ENCODE results near the gene MPRIP. TPM values are rescaled to one million over a fixed set of nuclear protein-coding genes. Genes with fewer than 3 reads are reported as not detected.
A peak's percentile ranks its signal among the peaks of the same experiment; 100 is the strongest.

MPRIP gene
- total RNA-seq, 1 donor from 2014 or later, result 275 TPM

DNA sequence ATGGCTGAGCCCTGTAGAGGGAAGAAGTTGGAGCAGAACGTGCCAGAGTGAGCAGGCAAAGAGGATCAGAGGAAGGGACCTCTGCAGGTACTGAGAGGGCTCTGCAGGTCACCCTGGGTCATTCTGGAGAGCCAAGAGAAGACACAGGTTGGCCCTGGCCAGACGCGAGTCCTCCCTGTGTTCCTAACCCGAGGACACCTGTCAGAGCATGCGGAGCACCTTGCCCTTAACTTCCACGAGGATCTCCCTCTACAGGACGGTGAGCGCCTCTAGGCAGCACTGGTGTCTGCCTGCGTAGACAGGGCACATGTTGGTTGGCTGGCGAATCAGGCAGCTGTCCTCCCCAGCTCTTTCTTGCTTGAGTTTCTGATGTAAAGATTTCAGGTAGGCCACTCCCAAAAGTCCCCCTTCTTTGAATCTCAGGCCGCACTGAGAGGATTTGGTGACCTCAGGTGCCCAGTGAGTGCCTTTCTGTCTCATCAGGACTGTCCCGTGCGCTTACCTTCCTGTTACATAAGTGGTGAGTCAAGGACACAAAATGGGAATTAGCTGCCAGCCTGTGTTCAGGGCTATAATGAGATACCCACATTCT, 45.3 kb downstream of the MPRIP start:
- Mint-ChIP-seq H3K27me3 (no peaks in the 10 kb centered on the region), H3K9me3 (no peaks in the 10 kb centered on the region), H3K36me3 (peaks cover 25% of the 10 kb centered on the region), H3K4me3 (no peak overlapping the region), H3K4me1 (ENCODE audit: unreplicated experiment) (peaks cover 40% of the 10 kb centered on the region), H3K27ac (peak overlapping the region; percentile 34)
- no peak for TF ChIP-seq CTCF (conservative IDR thresholded peaks at IDR 0.05)
- DNase-seq (ENCODE audit: extremely low spot score, unreplicated experiment), result no peak

DNA sequence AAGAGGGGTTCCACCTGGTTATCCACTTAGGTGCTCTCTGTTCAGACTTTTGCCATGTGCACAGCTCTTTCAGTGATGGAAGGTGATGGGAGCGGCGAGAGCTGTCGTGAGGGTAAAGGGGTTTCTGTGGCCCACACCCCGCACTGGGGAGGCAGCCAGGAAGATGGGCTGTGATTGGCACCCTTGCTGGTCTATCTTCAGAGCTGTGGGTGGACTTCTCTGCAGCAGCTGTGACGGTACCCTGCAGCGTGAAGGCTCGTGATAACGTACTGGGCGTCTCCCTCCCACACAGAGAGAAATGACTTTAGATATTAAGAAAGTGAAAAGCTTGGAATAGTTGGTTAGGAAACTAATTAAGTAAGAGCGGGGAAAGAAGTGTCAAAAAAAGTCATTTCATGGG, 45.8 kb downstream of the MPRIP start:
- peak overlapping the region; percentile 34 for H3K27ac Mint-ChIP-seq
- H3K4me3 Mint-ChIP-seq, result peak overlapping the region; percentile 61
- TF ChIP-seq CTCF (conservative IDR thresholded peaks at IDR 0.05), result no peak
- no peaks in the 10 kb centered on the region for H3K27me3 Mint-ChIP-seq
- no peak for DNase-seq (ENCODE audit: extremely low spot score, unreplicated experiment)
- H3K4me1 Mint-ChIP-seq (ENCODE audit: unreplicated experiment), result peaks cover 42% of the 10 kb centered on the region
- H3K36me3 Mint-ChIP-seq, result peaks cover 21% of the 10 kb centered on the region
- no peaks in the 10 kb centered on the region for H3K9me3 Mint-ChIP-seq

GRCh38 chr17:17088541-17089525, 46.6 kb downstream of the MPRIP start:
- Mint-ChIP-seq H3K4me1 (ENCODE audit: unreplicated experiment) (peaks cover 49% of the 10 kb centered on the region), H3K36me3 (peaks cover 21% of the 10 kb centered on the region), H3K4me3 (no peak overlapping the region), H3K27me3 (no peaks in the 10 kb centered on the region), H3K27ac (no peak overlapping the region), H3K9me3 (no peaks in the 10 kb centered on the region)
- no peak for DNase-seq (ENCODE audit: extremely low spot score, unreplicated experiment)
- TF ChIP-seq CTCF (conservative IDR thresholded peaks at IDR 0.05), result no peak

- TF ChIP-seq CTCF (conservative IDR thresholded peaks at IDR 0.05), result no peak
- no peak overlapping the region for H3K27ac Mint-ChIP-seq
- no peaks in the 10 kb centered on the region for H3K27me3 Mint-ChIP-seq
- peak overlapping the region; percentile 22 for H3K4me3 Mint-ChIP-seq
- DNase-seq (ENCODE audit: extremely low spot score, unreplicated experiment), result no peak
- H3K9me3 Mint-ChIP-seq, result no peaks in the 10 kb centered on the region
- H3K36me3 Mint-ChIP-seq, result peaks cover 24% of the 10 kb centered on the region
- H3K4me1 Mint-ChIP-seq (ENCODE audit: unreplicated experiment), result peaks cover 49% of the 10 kb centered on the region
Measured at GRCh38 chr17:17089796-17090641, 47.8 kb downstream of the MPRIP start.

GRCh38 chr17:17090642-17091103, 48.4 kb downstream of the MPRIP start:
- H3K36me3 Mint-ChIP-seq, result peaks cover 26% of the 10 kb centered on the region
- no peak for TF ChIP-seq CTCF (conservative IDR thresholded peaks at IDR 0.05)
- no peaks in the 10 kb centered on the region for H3K27me3 Mint-ChIP-seq
- no peaks in the 10 kb centered on the region for H3K9me3 Mint-ChIP-seq
- H3K4me1 Mint-ChIP-seq (ENCODE audit: unreplicated experiment), result peaks cover 50% of the 10 kb centered on the region
- H3K4me3 Mint-ChIP-seq, result peak overlapping the region; percentile 22
- no peak overlapping the region for H3K27ac Mint-ChIP-seq
- DNase-seq (ENCODE audit: extremely low spot score, unreplicated experiment), result no peak

Measured in type B pancreatic cell (in vitro differentiated cells).